Activated B cell treated with CpG ODN at 0.5 μM for 24 hours (primary cell): ENCODE measurements around the gene RALBP1. TPM values are rescaled to one million over a fixed set of nuclear protein-coding genes. Genes with fewer than 3 reads are reported as not detected.

Experiments
- ATAC-seq: fragments of 200-7000 bp; cut with Tn5 transposase; one replicate; pipeline ENCODE4 v1.10.0; 2021; ENCODE audit warnings: low read depth, mild to moderate bottlenecking, moderate library complexity
- CTCF ChIA-PET: fragments of 350-600 bp; sonication (Branson Sonifier 250); formaldehyde crosslinking; loops from one replicate; lab custom pipeline; 2021; ENCODE audit warnings: antibody characterized with exemption; lab: Charles Lee
- POLR2A ChIA-PET: fragments of 350-600 bp; sonication (Branson Sonifier 250); formaldehyde crosslinking; loops from one replicate; lab custom pipeline; 2021; ENCODE audit warnings: antibody characterized with exemption; lab: Charles Lee
- DNase-seq: peaks from one replicate; pipeline ENCODE4 v3.0.0; 2022
- H3K27ac Mint-ChIP-seq: one replicate; pipeline ENCODE4 v1.8.0; 2020; ENCODE audit warnings: mixed read lengths
- H3K27me3 Mint-ChIP-seq: one replicate; pipeline ENCODE4 v1.8.0; 2021; ENCODE audit warnings: mixed read lengths
- H3K36me3 Mint-ChIP-seq: one replicate; pipeline ENCODE4 v1.8.0; 2021; ENCODE audit warnings: low read depth, mixed read lengths
- H3K4me1 Mint-ChIP-seq: one replicate; pipeline ENCODE4 v1.8.0; 2021; ENCODE audit warnings: mixed read lengths
- H3K4me3 Mint-ChIP-seq: one replicate; pipeline ENCODE4 v1.8.0; 2020; ENCODE audit warnings: mild to moderate bottlenecking, mixed read lengths
- H3K9me3 Mint-ChIP-seq: one replicate; pipeline ENCODE4 v1.8.0; 2020; ENCODE audit warnings: mixed read lengths
- intact Hi-C: fragments of 100-400 bp; cut with micrococcal nuclease; formaldehyde crosslinking; loops from one replicate; pipeline ENCODE4 v1.15.1; 2024
- total RNA-seq: library from RNA; stranded (reverse); gene quantifications from 2 replicates; pipeline ENCODE4 v1.2.3, GENCODE V29; 2022
- TF ChIP-seq, protein P1 (sequence below): fragments of 200-600 bp; IDR thresholded peaks from one replicate; pipeline ENCODE4 v1.8.0; 2022; ENCODE audit warnings: antibody characterized with exemption, mild to moderate bottlenecking

The RALBP1 gene
- total RNA-seq, 1 donor from 2014 or later: 32.7 TPM

DNA sequence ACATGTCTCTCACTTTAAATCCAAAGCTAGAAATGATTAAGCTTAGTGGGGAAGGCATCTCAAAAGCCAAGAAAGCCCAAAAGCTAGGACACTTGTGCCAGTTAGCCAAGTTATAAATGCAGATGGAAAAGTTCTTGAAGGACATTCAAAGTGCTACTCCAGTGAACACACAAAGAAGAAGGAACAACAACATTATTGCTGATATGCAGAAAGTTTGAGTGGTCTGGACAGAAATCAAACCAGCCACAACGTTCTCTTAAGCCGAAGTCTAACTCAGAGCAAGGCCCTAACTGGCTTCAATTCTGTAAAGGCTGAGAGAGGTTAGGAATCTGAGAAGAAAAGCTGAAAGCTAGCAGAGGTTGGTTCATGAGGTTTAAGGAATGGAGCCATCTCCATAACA, 90.1 kb downstream of the RALBP1 start:
- no peaks in the 10 kb centered on the region for H3K4me1 Mint-ChIP-seq
- no peak overlapping the region for H3K27ac Mint-ChIP-seq
- H3K9me3 Mint-ChIP-seq: no peaks in the 10 kb centered on the region
- ATAC-seq (no peak), DNase-seq (no peak)
- CTCF ChIA-PET: interaction anchor here (1.5 kb wide), 1 partner anchor 205 kb away, joined by 4 read pairs; no protein-coding TSS in a partner anchor
- peaks cover 71% of the 10 kb centered on the region for H3K36me3 Mint-ChIP-seq
- no peaks in the 10 kb centered on the region for H3K27me3 Mint-ChIP-seq
- intact Hi-C loops: no loop called here
- TF ChIP-seq, protein P1, sequence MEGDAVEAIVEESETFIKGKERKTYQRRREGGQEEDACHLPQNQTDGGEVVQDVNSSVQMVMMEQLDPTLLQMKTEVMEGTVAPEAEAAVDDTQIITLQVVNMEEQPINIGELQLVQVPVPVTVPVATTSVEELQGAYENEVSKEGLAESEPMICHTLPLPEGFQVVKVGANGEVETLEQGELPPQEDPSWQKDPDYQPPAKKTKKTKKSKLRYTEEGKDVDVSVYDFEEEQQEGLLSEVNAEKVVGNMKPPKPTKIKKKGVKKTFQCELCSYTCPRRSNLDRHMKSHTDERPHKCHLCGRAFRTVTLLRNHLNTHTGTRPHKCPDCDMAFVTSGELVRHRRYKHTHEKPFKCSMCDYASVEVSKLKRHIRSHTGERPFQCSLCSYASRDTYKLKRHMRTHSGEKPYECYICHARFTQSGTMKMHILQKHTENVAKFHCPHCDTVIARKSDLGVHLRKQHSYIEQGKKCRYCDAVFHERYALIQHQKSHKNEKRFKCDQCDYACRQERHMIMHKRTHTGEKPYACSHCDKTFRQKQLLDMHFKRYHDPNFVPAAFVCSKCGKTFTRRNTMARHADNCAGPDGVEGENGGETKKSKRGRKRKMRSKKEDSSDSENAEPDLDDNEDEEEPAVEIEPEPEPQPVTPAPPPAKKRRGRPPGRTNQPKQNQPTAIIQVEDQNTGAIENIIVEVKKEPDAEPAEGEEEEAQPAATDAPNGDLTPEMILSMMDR: no peak
- POLR2A ChIA-PET: no interaction called here
- no peak overlapping the region for H3K4me3 Mint-ChIP-seq

DNA sequence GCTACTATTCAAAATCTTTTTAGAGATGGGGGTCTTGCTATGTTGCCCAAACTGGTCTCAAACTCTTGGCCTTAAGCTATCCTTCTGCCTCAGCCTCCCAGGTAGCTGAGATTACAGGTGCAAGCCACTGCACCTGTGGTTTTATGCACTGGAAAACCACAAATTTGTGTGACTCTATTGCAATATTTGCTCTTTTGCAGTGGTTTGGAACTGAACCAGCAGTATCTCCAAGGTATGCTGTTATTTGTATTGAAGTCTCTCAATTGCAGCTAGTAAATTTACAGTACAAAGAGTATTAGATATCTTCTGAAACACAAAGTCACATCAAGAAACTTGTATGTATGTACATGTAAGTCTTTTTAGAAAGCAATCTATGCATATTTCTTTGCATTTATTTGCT, 92.9 kb downstream of the RALBP1 start:
- no peaks in the 10 kb centered on the region for H3K9me3 Mint-ChIP-seq
- intact Hi-C loops: no loop called here
- H3K36me3 Mint-ChIP-seq: peaks cover 62% of the 10 kb centered on the region
- TF ChIP-seq, protein P1: no peak
- ChIA-PET CTCF (no interaction called here), POLR2A (no interaction called here)
- H3K27ac Mint-ChIP-seq: no peak overlapping the region
- DNase-seq (no peak), ATAC-seq (no peak)
- no peak overlapping the region for H3K4me3 Mint-ChIP-seq
- H3K4me1 Mint-ChIP-seq: no peaks in the 10 kb centered on the region
- H3K27me3 Mint-ChIP-seq: no peaks in the 10 kb centered on the region

DNA sequence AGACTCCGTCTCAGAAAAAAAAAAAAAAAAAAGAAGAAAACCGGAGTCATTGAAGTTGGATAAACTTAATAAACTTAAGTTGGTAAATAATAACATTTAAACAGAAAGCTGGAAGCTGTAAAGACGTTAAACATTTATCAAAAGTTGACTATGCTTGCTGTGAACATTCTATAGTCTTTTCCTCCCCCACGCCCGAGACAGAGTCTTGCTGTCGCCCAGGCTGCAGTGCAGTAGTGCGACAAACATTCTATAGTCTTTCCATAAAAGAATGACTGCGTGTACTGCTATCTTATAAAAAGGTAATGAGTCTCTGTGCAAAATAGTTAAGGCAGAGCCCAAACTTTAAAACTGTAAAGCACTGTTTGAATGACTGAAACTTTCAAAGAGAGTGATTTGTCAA, 93.9 kb downstream of the RALBP1 start:
- Mint-ChIP-seq H3K9me3 (no peaks in the 10 kb centered on the region), H3K27ac (no peak overlapping the region), H3K27me3 (no peaks in the 10 kb centered on the region), H3K36me3 (peaks cover 56% of the 10 kb centered on the region), H3K4me3 (no peak overlapping the region), H3K4me1 (no peaks in the 10 kb centered on the region)
- ChIA-PET CTCF (no interaction called here), POLR2A (no interaction called here)
- intact Hi-C loops: no loop called here
- no peak for DNase-seq
- ATAC-seq: no peak
- TF ChIP-seq, protein P1: no peak

DNA sequence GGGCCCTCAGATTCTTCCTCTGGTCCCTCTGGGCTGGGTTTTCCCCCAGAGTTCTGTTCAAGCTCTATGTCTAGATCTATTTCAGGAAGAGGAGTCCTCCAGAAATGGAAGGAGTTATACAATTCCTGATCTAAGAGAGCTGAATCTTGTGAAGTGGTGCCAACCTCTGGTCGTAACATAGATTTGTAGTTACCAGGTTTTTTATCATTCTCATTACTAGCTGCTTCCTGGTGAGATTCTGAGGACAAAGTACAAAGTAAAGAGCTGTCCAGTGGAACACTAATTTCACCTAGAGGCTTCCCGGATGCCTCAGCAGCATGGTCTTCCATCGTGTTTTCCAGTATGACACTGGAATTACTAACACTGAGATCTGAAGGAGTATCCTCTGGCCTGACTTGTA, 94.9 kb downstream of the RALBP1 start:
- intact Hi-C loops: no loop called here
- Mint-ChIP-seq H3K27me3 (no peaks in the 10 kb centered on the region), H3K9me3 (no peaks in the 10 kb centered on the region), H3K4me1 (no peaks in the 10 kb centered on the region), H3K27ac (no peak overlapping the region), H3K36me3 (peaks cover 58% of the 10 kb centered on the region), H3K4me3 (no peak overlapping the region)
- ChIA-PET CTCF (no interaction called here), POLR2A (no interaction called here)
- TF ChIP-seq, protein P1: no peak
- no peak for ATAC-seq
- no peak for DNase-seq

DNA sequence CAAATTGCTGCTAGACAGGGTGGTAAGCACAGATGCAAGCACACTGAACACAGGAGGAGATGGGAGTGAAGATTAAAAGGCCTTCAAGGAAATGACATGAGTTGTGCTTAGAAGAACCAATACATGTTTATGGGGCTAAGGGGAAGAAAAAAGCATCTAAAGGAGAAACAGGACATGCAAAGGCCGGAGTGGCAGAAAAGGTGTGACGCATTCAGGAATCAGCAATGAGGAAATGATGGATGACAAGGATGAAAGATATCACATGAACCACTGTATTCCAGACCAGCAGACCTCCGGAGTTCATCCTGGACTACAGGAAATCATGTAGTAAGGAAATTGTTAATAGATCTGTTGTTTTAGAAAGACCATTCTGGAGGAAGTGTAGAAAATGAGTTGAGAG, 96.2 kb downstream of the RALBP1 start:
- H3K4me3 Mint-ChIP-seq: no peak overlapping the region
- intact Hi-C loops: no loop called here
- H3K36me3 Mint-ChIP-seq: peaks cover 63% of the 10 kb centered on the region
- ATAC-seq: no peak
- ChIA-PET CTCF (no interaction called here), POLR2A (no interaction called here)
- no peaks in the 10 kb centered on the region for H3K27me3 Mint-ChIP-seq
- no peaks in the 10 kb centered on the region for H3K4me1 Mint-ChIP-seq
- no peak overlapping the region for H3K27ac Mint-ChIP-seq
- no peaks in the 10 kb centered on the region for H3K9me3 Mint-ChIP-seq
- no peak for DNase-seq
- TF ChIP-seq, protein P1: no peak
